ENCODE data around the gene PLCL1.
A peak's percentile ranks its signal among the peaks of the same experiment; 100 is the strongest.

The PLCL1 gene

DNA sequence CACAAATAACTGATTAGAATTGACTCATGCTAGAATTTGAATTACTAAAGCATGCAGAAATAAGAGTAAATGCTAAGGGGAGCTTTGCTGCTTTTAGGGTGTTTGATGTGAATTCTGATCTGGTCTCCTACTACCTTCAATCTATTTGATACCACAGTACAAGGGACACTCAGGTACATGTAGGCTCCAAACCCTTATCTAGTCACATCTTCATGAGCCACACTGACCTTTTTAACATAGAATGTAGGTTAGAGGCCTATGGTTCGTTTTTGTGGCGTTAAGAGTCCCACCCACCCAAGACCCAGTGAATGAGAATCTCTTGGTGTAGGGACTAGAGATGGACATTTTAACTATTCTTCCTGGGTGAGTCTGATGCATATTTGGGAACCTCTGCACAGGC, 65.7 kb downstream of the PLCL1 start:
- TF ChIP-seq, protein P1, sequence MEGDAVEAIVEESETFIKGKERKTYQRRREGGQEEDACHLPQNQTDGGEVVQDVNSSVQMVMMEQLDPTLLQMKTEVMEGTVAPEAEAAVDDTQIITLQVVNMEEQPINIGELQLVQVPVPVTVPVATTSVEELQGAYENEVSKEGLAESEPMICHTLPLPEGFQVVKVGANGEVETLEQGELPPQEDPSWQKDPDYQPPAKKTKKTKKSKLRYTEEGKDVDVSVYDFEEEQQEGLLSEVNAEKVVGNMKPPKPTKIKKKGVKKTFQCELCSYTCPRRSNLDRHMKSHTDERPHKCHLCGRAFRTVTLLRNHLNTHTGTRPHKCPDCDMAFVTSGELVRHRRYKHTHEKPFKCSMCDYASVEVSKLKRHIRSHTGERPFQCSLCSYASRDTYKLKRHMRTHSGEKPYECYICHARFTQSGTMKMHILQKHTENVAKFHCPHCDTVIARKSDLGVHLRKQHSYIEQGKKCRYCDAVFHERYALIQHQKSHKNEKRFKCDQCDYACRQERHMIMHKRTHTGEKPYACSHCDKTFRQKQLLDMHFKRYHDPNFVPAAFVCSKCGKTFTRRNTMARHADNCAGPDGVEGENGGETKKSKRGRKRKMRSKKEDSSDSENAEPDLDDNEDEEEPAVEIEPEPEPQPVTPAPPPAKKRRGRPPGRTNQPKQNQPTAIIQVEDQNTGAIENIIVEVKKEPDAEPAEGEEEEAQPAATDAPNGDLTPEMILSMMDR (IDR thresholded peaks at IDR 0.05; ENCODE audit: control insufficient read depth, extremely low read depth, insufficient read depth): no peak
- DNase-seq (ENCODE audit: low read depth): no peak
- H3K4me3 ChIP-seq (ENCODE audit: low read depth, low read length): no peak overlapping the region

DNA sequence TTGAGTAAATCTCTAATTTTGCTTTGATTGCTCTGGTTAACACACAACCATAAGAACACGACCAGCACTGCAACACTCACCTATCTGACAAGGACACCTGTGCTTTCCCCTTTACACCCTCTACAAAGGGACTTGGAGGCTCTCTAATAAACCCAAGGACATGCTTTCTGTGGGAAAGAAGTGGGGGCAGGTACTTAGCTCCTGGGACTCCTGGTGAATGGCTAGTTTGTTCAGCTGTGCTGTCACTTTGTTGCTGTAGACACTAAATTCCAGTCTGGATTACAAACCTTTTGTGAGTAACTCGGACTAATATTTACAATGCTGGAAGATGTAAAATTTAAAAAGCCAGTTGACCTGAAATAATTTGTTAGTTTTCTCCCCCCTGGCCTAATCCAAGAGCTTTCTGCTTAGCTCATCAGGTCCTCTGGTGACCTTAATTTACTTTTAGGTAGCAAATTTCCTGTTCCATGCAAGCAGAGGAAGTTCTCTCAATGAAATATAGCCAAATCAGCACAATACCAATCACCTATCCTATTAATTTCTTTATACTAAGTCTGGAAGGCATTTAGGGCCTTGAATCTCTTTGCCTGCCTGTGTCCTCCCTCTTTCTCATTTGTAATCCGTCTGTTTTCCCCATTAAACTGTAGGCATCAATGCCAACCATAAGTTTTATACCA, 67.5 kb downstream of the PLCL1 start:
- no peak overlapping the region for H3K4me3 ChIP-seq (ENCODE audit: low read depth, low read length)
- DNase-seq (ENCODE audit: low read depth): no peak
- TF ChIP-seq, protein P1 (IDR thresholded peaks at IDR 0.05; ENCODE audit: control insufficient read depth, extremely low read depth, insufficient read depth): no peak

DNA sequence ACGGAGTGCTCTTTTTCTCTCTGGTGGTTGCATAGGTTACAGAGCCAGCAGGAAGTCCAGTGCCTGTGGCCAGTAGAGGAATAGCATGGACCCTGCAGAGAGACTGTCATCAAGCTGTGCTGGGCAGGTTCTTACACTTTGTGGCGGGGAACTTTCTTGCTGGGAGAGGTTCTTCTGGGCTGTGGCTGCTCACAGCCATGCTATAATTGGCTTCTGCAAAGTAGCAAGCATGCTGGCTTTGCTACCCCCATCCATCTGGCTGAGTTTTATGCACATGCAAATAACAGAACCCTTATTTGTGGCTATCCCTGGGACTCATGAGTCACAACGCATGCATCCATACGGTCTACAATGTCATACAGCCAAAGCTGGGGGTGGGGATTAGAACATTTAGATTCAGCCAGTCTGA, 68.9 kb downstream of the PLCL1 start:
- TF ChIP-seq, protein P1 (IDR thresholded peaks at IDR 0.05; ENCODE audit: control insufficient read depth, extremely low read depth, insufficient read depth): no peak
- no peak for DNase-seq (ENCODE audit: low read depth)
- no peak overlapping the region for H3K4me3 ChIP-seq (ENCODE audit: low read depth, low read length)

DNA sequence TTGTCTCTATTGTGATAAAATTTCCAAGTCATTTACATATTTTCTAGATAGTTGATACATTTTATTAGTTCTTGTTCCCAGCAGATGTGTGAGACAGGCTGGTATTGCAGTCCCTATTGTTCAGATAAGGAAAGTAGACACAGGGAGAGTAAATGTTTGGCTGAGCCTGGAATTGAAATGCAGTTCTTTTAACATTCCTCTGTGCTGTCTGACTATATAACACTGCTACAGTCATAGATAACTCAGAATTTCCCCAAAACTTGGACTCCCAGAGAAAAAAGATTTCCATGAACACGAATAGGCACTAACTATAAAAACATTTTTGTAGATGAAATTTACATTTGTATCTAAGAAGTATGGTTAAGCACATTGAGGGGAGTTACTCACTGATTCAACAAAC, 71.4 kb downstream of the PLCL1 start:
- DNase-seq (ENCODE audit: low read depth): no peak
- H3K4me3 ChIP-seq (ENCODE audit: low read depth, low read length): no peak overlapping the region
- TF ChIP-seq, protein P1 (IDR thresholded peaks at IDR 0.05; ENCODE audit: control insufficient read depth, extremely low read depth, insufficient read depth): no peak

DNA sequence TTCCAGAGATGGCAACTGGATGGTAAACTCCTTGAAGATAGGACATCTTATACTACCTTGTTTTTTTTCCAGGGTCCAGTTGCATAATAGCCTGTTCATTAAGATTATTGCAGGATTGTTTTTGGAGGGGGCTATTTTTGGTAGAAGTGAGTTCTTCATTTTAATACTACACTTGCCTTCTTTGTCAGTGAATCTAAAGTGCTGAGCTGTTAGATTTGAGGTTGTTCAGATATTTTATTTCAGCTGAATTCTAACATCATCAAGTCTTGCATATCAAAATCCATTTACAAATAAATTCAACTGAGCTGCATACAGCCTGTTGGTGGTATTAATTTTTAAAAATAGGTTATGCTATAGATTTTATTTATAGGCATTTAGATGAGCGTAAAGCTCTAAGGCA, 72.1 kb downstream of the PLCL1 start:
- TF ChIP-seq, protein P1 (IDR thresholded peaks at IDR 0.05; ENCODE audit: control insufficient read depth, extremely low read depth, insufficient read depth): no peak
- DNase-seq (ENCODE audit: low read depth): no peak

DNA sequence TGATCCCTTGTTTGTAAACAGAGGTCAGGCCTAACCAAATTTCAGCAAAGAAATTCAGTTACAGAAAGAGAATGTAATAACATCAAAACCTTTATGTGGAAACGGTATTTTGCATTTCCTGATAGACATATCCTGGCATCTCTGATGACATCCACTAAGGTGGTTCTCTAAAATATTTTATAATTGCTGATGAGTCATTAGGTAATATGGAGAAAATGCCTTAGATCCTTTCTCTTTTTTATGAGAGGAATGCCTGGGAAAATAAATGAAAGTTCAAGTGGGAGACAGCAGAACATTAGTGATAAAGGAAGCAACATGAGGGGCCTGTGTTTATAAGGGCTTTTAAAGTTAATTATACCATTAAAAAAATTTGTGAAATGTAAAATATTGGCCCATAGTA, 72.6 kb downstream of the PLCL1 start:
- TF ChIP-seq, protein P1 (IDR thresholded peaks at IDR 0.05; ENCODE audit: control insufficient read depth, extremely low read depth, insufficient read depth): no peak
- DNase-seq (ENCODE audit: low read depth): no peak
- no peak overlapping the region for H3K4me3 ChIP-seq (ENCODE audit: low read depth, low read length)

More for the DNA sequence above, 72.1 kb downstream of the PLCL1 start:
- no peak overlapping the region for H3K4me3 ChIP-seq (ENCODE audit: low read depth, low read length)

DNA sequence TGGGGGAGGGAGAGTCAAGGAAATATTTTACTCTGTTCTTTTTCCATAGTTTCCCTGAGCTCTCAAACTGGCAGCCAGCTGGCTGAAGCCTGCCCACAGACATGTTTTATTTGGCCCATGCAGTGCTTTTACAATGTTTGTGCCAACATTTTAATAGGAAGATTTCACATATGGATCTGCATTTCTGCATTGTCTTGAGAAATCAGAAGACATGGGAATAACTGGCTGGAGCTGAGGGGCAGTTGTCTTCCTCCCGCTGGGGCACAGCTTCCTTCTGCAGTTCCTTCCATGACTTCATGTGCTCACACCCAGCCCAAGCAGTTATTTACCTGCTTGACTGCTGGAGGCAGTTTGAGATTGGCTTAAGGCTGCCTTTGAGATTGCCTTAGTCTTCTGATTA, 74.4 kb downstream of the PLCL1 start:
- DNase-seq (ENCODE audit: low read depth): peak; percentile 76
- no peak overlapping the region for H3K4me3 ChIP-seq (ENCODE audit: low read depth, low read length)
- TF ChIP-seq, protein P1 (IDR thresholded peaks at IDR 0.05; ENCODE audit: control insufficient read depth, extremely low read depth, insufficient read depth): no peak
